Measurements from ENCODE around the gene CAD. TPM values are rescaled to one million over a fixed set of nuclear protein-coding genes. Genes with fewer than 3 reads are reported as not detected.
"Not testable (repeated sequence)": the region's sequence is repeated elsewhere in the genome, so short reads cannot be mapped to it uniquely, and the experiment has no call there.

Gene CAD
- 10 to 100 TPM; 52.8 to 59.7 TPM for total RNA-seq
- polyA plus RNA-seq: 10 to 100 TPM; 18.0 to 31.9 (median 27.7) TPM
- 90.0 to 354 (median 119) reads per million in 6 experiments for total RNA-seq

- Mint-ChIP-seq H3K36me3 (peaks cover 3 to 40% (median 13%) of the 10 kb centered on the region in 3 donors), H3K9me3 (no peaks in the 10 kb centered on the region), H3K4me1 (peaks cover 26 to 54% (median 44%) of the 10 kb centered on the region in 4 donors), H3K27me3 (no peaks in the 10 kb centered on the region), H3K4me3 (peak within 1 kb of the TSS; percentile 90 to 99 (median 96)), H3K27ac (peak within 1 kb of the TSS; percentile 76 to 99 (median 94))
- ATAC-seq (peak; percentile 70 to 82), DNase-seq (peak; percentile 78 to 90 (median 84))
- POLR2A ChIA-PET: interaction anchor here (0.6 to 1.8 kb wide), 5 partner anchors 20 to 126 kb away, joined by 3 to 5 read pairs (median 3); no protein-coding TSS in a partner anchor
Measured at GRCh38 chr2:27217173-27218121, at the start of gene CAD. Gene CAD, plus strand, starts transcription at chr2:27217369. Its CDS starts 183 bp downstream, at chr2:27217552.

- ATAC-seq: no peak
- Mint-ChIP-seq H3K27ac (no peak overlapping the region), H3K27me3 (peaks cover 0 to 7% (median 1%) of the 10 kb centered on the region in 5 donors), H3K9me3 (no peaks in the 10 kb centered on the region), H3K4me1 (peaks cover 0 to 15% (median 5%) of the 10 kb centered on the region in 4 donors), H3K4me3 (peak overlapping the region in 4 of 10 donors; percentile 15 to 67 (median 43)), H3K36me3 (no peaks in the 10 kb centered on the region)
- POLR2A ChIA-PET: no interaction called here
- no peak for DNase-seq
Measured at GRCh38 chr2:27170581-27171337, 46.4 kb upstream of the CAD start.

- Mint-ChIP-seq H3K4me3 (no peak overlapping the region), H3K36me3 (no peaks in the 10 kb centered on the region), H3K4me1 (peaks cover 0 to 15% (median 5%) of the 10 kb centered on the region in 4 donors), H3K9me3 (no peaks in the 10 kb centered on the region), H3K27me3 (peaks cover 0 to 12% (median 1%) of the 10 kb centered on the region in 5 donors), H3K27ac (no peak overlapping the region)
- POLR2A ChIA-PET: no interaction called here
- ATAC-seq (no peak), DNase-seq (no peak)
Measured at GRCh38 chr2:27171351-27171848, 45.8 kb upstream of the CAD start.

- Mint-ChIP-seq H3K4me3 (no peak overlapping the region), H3K9me3 (no peaks in the 10 kb centered on the region), H3K27me3 (peaks cover 0 to 25% (median 9%) of the 10 kb centered on the region in 5 donors), H3K36me3 (no peaks in the 10 kb centered on the region), H3K27ac (no peak overlapping the region), H3K4me1 (peaks cover 0 to 8% (median 4%) of the 10 kb centered on the region in 4 donors)
- ATAC-seq: no peak
- no peak for DNase-seq
- POLR2A ChIA-PET: no interaction called here
Measured at GRCh38 chr2:27174638-27175037, 42.5 kb upstream of the CAD start.

GRCh38 chr2:27175330-27175729 lies 41.8 kb upstream of the CAD start:
- ATAC-seq (no peak), DNase-seq (no peak)
- POLR2A ChIA-PET: no interaction called here
- Mint-ChIP-seq H3K27ac (no peak overlapping the region), H3K36me3 (no peaks in the 10 kb centered on the region), H3K27me3 (peaks cover 1 to 29% (median 13%) of the 10 kb centered on the region in 5 donors), H3K9me3 (no peaks in the 10 kb centered on the region), H3K4me3 (no peak overlapping the region), H3K4me1 (peaks cover 0 to 4% (median 1%) of the 10 kb centered on the region in 4 donors)

- DNase-seq, H3K36me3 Mint-ChIP-seq, H3K9me3 Mint-ChIP-seq, ATAC-seq, H3K4me3 Mint-ChIP-seq, H3K27ac Mint-ChIP-seq, H3K4me1 Mint-ChIP-seq, POLR2A ChIA-PET: not testable (repeated sequence)
- H3K27me3 Mint-ChIP-seq: peaks cover 6 to 30% (median 13%) of the 10 kb centered on the region in 5 donors
Measured at GRCh38 chr2:27175781-27176180, 41.4 kb upstream of the CAD start.

GRCh38 chr2:27177441-27178351 lies 39.5 kb upstream of the CAD start:
- ATAC-seq: no peak
- H3K27me3 Mint-ChIP-seq: peaks cover 15 to 42% (median 25%) of the 10 kb centered on the region in 5 donors

GRCh38 chr2:27178469-27178868 lies 38.7 kb upstream of the CAD start:
- DNase-seq: no peak
- POLR2A ChIA-PET: no interaction called here
- no peaks in the 10 kb centered on the region for H3K9me3 Mint-ChIP-seq
- no peak overlapping the region for H3K4me3 Mint-ChIP-seq
- H3K27me3 Mint-ChIP-seq: peaks cover 15 to 42% (median 26%) of the 10 kb centered on the region in 5 donors
- H3K36me3 Mint-ChIP-seq: no peaks in the 10 kb centered on the region
- H3K4me1 Mint-ChIP-seq: no peaks in the 10 kb centered on the region
- H3K27ac Mint-ChIP-seq: no peak overlapping the region
- no peak for ATAC-seq

More at GRCh38 chr2:27177441-27178351, 39.5 kb upstream of the CAD start:
- Mint-ChIP-seq H3K4me1 (no peaks in the 10 kb centered on the region), H3K9me3 (no peaks in the 10 kb centered on the region), H3K36me3 (no peaks in the 10 kb centered on the region), H3K4me3 (no peak overlapping the region), H3K27ac (no peak overlapping the region)
- POLR2A ChIA-PET: no interaction called here
- no peak for DNase-seq

- H3K4me3 Mint-ChIP-seq: no peak overlapping the region
- H3K4me1 Mint-ChIP-seq: no peaks in the 10 kb centered on the region
- H3K27me3 Mint-ChIP-seq: peaks cover 15 to 46% (median 26%) of the 10 kb centered on the region in 5 donors
- POLR2A ChIA-PET: no interaction called here
- no peaks in the 10 kb centered on the region for H3K36me3 Mint-ChIP-seq
- no peak overlapping the region for H3K27ac Mint-ChIP-seq
- DNase-seq (no peak), ATAC-seq (no peak)
- H3K9me3 Mint-ChIP-seq: no peaks in the 10 kb centered on the region
Measured at GRCh38 chr2:27179344-27180000, 37.7 kb upstream of the CAD start.

- DNase-seq (no peak), ATAC-seq (no peak)
- POLR2A ChIA-PET: no interaction called here
- Mint-ChIP-seq H3K27me3 (peaks cover 16 to 42% (median 26%) of the 10 kb centered on the region in 5 donors), H3K9me3 (no peaks in the 10 kb centered on the region), H3K4me3 (no peak overlapping the region), H3K4me1 (no peaks in the 10 kb centered on the region), H3K27ac (no peak overlapping the region), H3K36me3 (no peaks in the 10 kb centered on the region)
Measured at GRCh38 chr2:27182346-27182745, 34.8 kb upstream of the CAD start.

- Mint-ChIP-seq H3K27ac (no peak overlapping the region), H3K36me3 (no peaks in the 10 kb centered on the region), H3K4me1 (no peaks in the 10 kb centered on the region), H3K9me3 (no peaks in the 10 kb centered on the region), H3K27me3 (peaks cover 12 to 34% (median 26%) of the 10 kb centered on the region in 5 donors), H3K4me3 (no peak overlapping the region)
- POLR2A ChIA-PET: no interaction called here
- ATAC-seq (no peak), DNase-seq (no peak)
Measured at GRCh38 chr2:27184115-27184514, 33.1 kb upstream of the CAD start.
